Lower leg skin (tissue), 3 donors: ENCODE measurements around the gene OVCH1.

Experiments used
- POLR2A ChIP-seq, 2 donors: fragments of 450-650 bp; IDR thresholded peaks; one replicate each; pipeline ENCODE4 v1.6.1; 2016 to 2017; ENCODE audit warnings: antibody characterized with exemption in 2 of 2, mild to moderate bottlenecking in 1 of 2, moderate library complexity in 1 of 2
- TF ChIP-seq, protein P1 (sequence below), 3 donors: fragments of 450-650 bp; IDR thresholded peaks; one replicate each; pipeline ENCODE4 v1.5.1; 2016; ENCODE audit warnings: antibody characterized with exemption in 3 of 3, mild to moderate bottlenecking in 3 of 3, moderate library complexity in 2 of 3

DNA sequence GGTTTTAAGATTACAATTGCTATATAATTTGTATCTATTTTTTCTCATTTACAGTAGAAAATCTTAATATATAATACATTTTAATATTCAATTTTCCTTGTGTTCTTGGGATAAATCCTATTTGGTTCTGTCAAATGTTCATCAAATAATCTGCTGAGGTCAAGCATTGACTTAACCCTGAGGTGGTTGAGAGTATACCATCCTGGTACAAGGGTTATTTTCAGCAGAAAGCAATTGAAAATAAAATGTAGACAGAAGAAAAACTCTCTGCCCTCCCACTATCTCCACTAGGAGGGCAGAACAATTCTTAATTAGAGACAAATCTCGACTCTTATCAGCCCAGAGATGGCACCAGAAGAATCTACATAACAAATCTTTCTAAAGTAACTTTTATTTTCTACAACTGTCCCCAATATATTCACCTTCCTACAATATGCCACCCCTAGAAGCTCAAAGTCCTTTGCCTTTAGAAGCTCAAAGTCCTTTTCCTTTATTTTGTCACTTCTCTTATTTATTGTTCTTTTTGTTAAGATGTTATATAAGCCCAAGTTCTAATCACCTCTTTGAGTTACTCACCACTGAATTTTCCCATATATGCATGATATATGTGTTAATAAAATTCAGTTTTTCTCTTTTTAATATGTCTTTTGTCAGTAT lies 58.6 kb downstream of the OVCH1 start:
- TF ChIP-seq, protein P1, sequence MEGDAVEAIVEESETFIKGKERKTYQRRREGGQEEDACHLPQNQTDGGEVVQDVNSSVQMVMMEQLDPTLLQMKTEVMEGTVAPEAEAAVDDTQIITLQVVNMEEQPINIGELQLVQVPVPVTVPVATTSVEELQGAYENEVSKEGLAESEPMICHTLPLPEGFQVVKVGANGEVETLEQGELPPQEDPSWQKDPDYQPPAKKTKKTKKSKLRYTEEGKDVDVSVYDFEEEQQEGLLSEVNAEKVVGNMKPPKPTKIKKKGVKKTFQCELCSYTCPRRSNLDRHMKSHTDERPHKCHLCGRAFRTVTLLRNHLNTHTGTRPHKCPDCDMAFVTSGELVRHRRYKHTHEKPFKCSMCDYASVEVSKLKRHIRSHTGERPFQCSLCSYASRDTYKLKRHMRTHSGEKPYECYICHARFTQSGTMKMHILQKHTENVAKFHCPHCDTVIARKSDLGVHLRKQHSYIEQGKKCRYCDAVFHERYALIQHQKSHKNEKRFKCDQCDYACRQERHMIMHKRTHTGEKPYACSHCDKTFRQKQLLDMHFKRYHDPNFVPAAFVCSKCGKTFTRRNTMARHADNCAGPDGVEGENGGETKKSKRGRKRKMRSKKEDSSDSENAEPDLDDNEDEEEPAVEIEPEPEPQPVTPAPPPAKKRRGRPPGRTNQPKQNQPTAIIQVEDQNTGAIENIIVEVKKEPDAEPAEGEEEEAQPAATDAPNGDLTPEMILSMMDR (IDR thresholded peaks at IDR 0.05) = no peak
- TF ChIP-seq POLR2A (IDR thresholded peaks at IDR 0.05) = no peak
